Endothelial cell of umbilical vein (primary cell): ENCODE data around the gene ITGAX. TPM values are rescaled to one million over a fixed set of nuclear protein-coding genes. Genes with fewer than 3 reads are reported as not detected.

Experiments used
- BruUV-seq: library from RNA; stranded (reverse); fragments of 400-500 nt; replicated peaks from 2 replicates; lab custom pipeline; 2021; lab: Mats Ljungman, UMichigan
- CTCF ChIA-PET: fragments of 300-600, 350-600 bp; sonication (Branson Sonifier 250); formaldehyde crosslinking; loops from one replicate; lab custom pipeline; 2021; ENCODE audit warnings: antibody characterized with exemption, inconsistent platforms; lab: Charles Lee
- POLR2A ChIA-PET: fragments of 300-600, 350-600 bp; sonication (Branson Sonifier 250); formaldehyde crosslinking; loops from one replicate; lab custom pipeline; 2021; ENCODE audit warnings: antibody characterized with exemption, inconsistent platforms; lab: Charles Lee
- DNase-seq: peaks from one replicate; pipeline ENCODE4 v3.0.0-alpha.2; 2011; ENCODE audit warnings: low read depth, low spot score
- FAIRE-seq: peaks from 2 replicates; lab custom pipeline; 2011; peaks lifted over from hg19 to GRCh38; lab: Jason Lieb, UNC
- H2AFZ ChIP-seq: 2 replicates; pipeline ENCODE4 v1.6.0; 2012; ENCODE audit warnings: low read depth, low read length, control low read depth, inconsistent platforms
- H3K27ac ChIP-seq: 2 replicates; pipeline ENCODE4 v1.5.1; 2011; ENCODE audit warnings: low read depth, mild to moderate bottlenecking, control low read depth, low read length, moderate library complexity; ENCODE audit not compliant: insufficient read depth
- H3K27me3 ChIP-seq, 2 experiments: 2 replicates each; pipeline versions ENCODE4 v1.6.0 to v1.6.1; 2011; ENCODE audit warnings: low read length in 2 of 2, mixed read lengths in 1 of 2; ENCODE audit not compliant: control insufficient read depth in 2 of 2, insufficient read depth in 2 of 2
- H3K36me3 ChIP-seq, 2 experiments: 2 replicates in 1 of 2; 3 replicates in 1 of 2; pipeline ENCODE4 v1.5.1; 2011; ENCODE audit warnings: low read length in 2 of 2, mild to moderate bottlenecking in 1 of 2, moderate library complexity in 1 of 2; ENCODE audit not compliant: control insufficient read depth in 2 of 2, insufficient read depth in 2 of 2; ENCODE audit errors: extremely low read depth in 1 of 2
- H3K4me1 ChIP-seq: 3 replicates; pipeline ENCODE4 v1.5.1; 2011; ENCODE audit warnings: mild to moderate bottlenecking, low read length; ENCODE audit not compliant: control insufficient read depth, insufficient read depth; ENCODE audit errors: extremely low read depth
- H3K4me2 ChIP-seq: 2 replicates; pipeline ENCODE4 v1.6.1; 2011; ENCODE audit warnings: low read length, control low read depth, mixed read lengths; ENCODE audit not compliant: insufficient read depth
- H3K4me3 ChIP-seq, 3 experiments: fragments of 200-600 bp in 1 of 3; sonication (generic), shearing (Covaris generic) in 1 of 3; replicated peaks in 1 of 3; 2 replicates each; pipeline ENCODE4 v1.5.1; 2011 to 2016; ENCODE audit warnings: control low read depth in 3 of 3, low read length in 3 of 3, mild to moderate bottlenecking in 2 of 3, inconsistent platforms in 1 of 3, low read depth in 1 of 3, moderate library complexity in 1 of 3; ENCODE audit not compliant: insufficient read depth in 1 of 3
- H3K79me2 ChIP-seq: 2 replicates; pipeline ENCODE4 v1.6.0; 2012; ENCODE audit warnings: low read length, inconsistent platforms; ENCODE audit not compliant: control insufficient read depth, insufficient read depth
- H3K9ac ChIP-seq: replicated peaks from 2 replicates; pipeline ENCODE3; 2011; ENCODE audit warnings: low read length, control low read depth; ENCODE audit not compliant: insufficient read depth; ENCODE audit errors: extremely low read depth
- H3K9me1 ChIP-seq: replicated peaks from 3 replicates; pipeline ENCODE4 v1.6.0; 2011; ENCODE audit warnings: mild to moderate bottlenecking, low read length; ENCODE audit not compliant: control insufficient read depth, insufficient read depth; ENCODE audit errors: extremely low read depth
- H3K9me3 ChIP-seq: replicated peaks from 2 replicates; pipeline ENCODE4 v1.5.1; 2012; ENCODE audit warnings: low read length, inconsistent platforms; ENCODE audit not compliant: control insufficient read depth, insufficient read depth
- H4K20me1 ChIP-seq: replicated peaks from 2 replicates; pipeline ENCODE3; 2011; ENCODE audit warnings: mild to moderate bottlenecking, low read length; ENCODE audit not compliant: control insufficient read depth, insufficient read depth; ENCODE audit errors: extremely low read depth
- EZH2 ChIP-seq: IDR thresholded peaks from 2 replicates; pipeline ENCODE4 v1.6.1; 2012; ENCODE audit warnings: borderline replicate concordance, low read depth, mild to moderate bottlenecking, moderate library complexity, low read length, inconsistent platforms; ENCODE audit not compliant: severe bottlenecking
- FOS ChIP-seq: IDR thresholded peaks from 2 replicates; pipeline ENCODE4 v1.6.1; 2011; ENCODE audit warnings: mild to moderate bottlenecking, low read length, moderate library complexity, borderline replicate concordance; ENCODE audit not compliant: insufficient read depth
- GATA2 ChIP-seq: IDR thresholded peaks from 2 replicates; pipeline ENCODE4 v1.7.0; 2011; ENCODE audit warnings: low read depth, mild to moderate bottlenecking, moderate library complexity, mixed read lengths, low read length; ENCODE audit not compliant: insufficient read length, insufficient read depth
- JUN ChIP-seq: IDR thresholded peaks from 2 replicates; pipeline ENCODE4 v1.6.1; 2011; ENCODE audit warnings: borderline replicate concordance, low read depth; ENCODE audit not compliant: insufficient read length, insufficient read depth
- MYC ChIP-seq: IDR thresholded peaks from one replicate; pipeline ENCODE4 v1.6.1; 2011; ENCODE audit warnings: mild to moderate bottlenecking, low read depth, low read length
- POLR2A ChIP-seq: IDR thresholded peaks from 2 replicates; pipeline ENCODE4 v1.6.1; 2012; ENCODE audit warnings: low read depth, mild to moderate bottlenecking, control low read depth, low read length
- dilution Hi-C: fragments of 300-500 bp; cut with MboI; formaldehyde crosslinking; loops from one replicate; pipeline ENCODE4 v1.15.0; 2019; ENCODE audit warnings: low sequenced_read_pairs; ENCODE audit not compliant: extremely low pct_ligation_motif_present
- intact Hi-C: fragments of 100-400 bp; cut with micrococcal nuclease; formaldehyde crosslinking; loops from one replicate; pipeline ENCODE4 v1.10.0; 2022
- polyA plus RNA-seq, 4 experiments: library from polyadenylated mRNA; depleted of rRNA in 3 of 4; stranded (reverse) in 3 of 4; unstranded in 1 of 4; fragments of >200 nt; gene quantifications; 2 replicates each; pipeline versions ENCODE4 v1.2.1 to v1.2.3, GENCODE V29; 2011 to 2012; ENCODE audit warnings: missing spikeins in 1 of 4
- total RNA-seq: library from RNA; stranded (reverse); gene quantifications from 2 replicates; pipeline ENCODE4 v1.2.3, GENCODE V29; 2021
- TF ChIP-seq, protein P1 (sequence below): IDR thresholded peaks from 2 replicates; pipeline ENCODE4 v1.6.1; 2011; ENCODE audit not compliant: insufficient read depth, insufficient read length
- TF ChIP-seq, protein P2 (sequence below), 2 donors: IDR thresholded peaks; 1 replicate in 1 of 2; 2 replicates in 1 of 2; pipeline ENCODE4 v1.5.1; 2011; ENCODE audit warnings: low read length in 2 of 2, mild to moderate bottlenecking in 2 of 2, moderate library complexity in 2 of 2, control low read depth in 1 of 2, inconsistent platforms in 1 of 2, low read depth in 1 of 2; ENCODE audit not compliant: insufficient read depth in 1 of 2; ENCODE audit errors: extremely low read depth in 1 of 2

The ITGAX gene
- total and polyA plus RNA-seq, 2 donors (not counting 3 experiments of a cell fraction or from before 2014, with no cell fraction given) = 0.18 to 1.4 TPM

DNA sequence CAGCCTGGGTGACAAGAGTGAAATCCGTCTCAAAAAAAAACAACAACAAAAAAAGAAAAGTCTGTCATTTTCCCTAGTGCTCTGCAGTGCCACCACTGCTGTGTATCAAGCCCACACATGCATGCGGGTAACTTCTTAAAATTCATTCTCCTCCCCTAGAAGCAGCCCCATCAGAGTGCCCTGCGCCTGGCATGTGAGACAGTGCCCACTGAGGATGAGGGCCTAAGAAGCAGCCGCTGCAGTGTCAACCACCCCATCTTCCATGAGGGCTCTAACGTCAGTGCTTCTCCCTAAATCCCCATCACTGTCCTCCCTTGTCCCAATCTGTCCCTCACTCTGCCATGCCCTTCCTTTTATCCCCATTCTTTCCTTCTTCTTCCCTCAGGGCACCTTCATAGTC is 62.9 kb downstream of the ITGAX start:
- FAIRE-seq = no peak
- POLR2A ChIA-PET = no interaction called here
- Histone ChIP-seq H3K36me3 (no peaks in the 10 kb centered on the region), H3K4me3 (no peak overlapping the region), H4K20me1 (no peaks in the 10 kb centered on the region), H3K4me2 (no peak overlapping the region), H3K4me1 (no peaks in the 10 kb centered on the region), H3K27ac (no peak overlapping the region), H3K9me3 (no peaks in the 10 kb centered on the region), H3K9me1 (no peaks in the 10 kb centered on the region), H2AFZ (no peak overlapping the region), H3K9ac (no peak overlapping the region), H3K79me2 (no peaks in the 10 kb centered on the region), H3K27me3 (no peaks in the 10 kb centered on the region)
- TF ChIP-seq EZH2 = no peak
- TF ChIP-seq POLR2A = no peak
- TF ChIP-seq FOS = no peak
- TF ChIP-seq, protein P1, sequence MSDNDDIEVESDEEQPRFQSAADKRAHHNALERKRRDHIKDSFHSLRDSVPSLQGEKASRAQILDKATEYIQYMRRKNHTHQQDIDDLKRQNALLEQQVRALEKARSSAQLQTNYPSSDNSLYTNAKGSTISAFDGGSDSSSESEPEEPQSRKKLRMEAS = no peak
- dilution Hi-C loops = no loop called here
- intact Hi-C loops = no loop called here
- no peak for DNase-seq
- CTCF ChIA-PET = no interaction called here
- BruUV-seq = no TSS peak

DNA sequence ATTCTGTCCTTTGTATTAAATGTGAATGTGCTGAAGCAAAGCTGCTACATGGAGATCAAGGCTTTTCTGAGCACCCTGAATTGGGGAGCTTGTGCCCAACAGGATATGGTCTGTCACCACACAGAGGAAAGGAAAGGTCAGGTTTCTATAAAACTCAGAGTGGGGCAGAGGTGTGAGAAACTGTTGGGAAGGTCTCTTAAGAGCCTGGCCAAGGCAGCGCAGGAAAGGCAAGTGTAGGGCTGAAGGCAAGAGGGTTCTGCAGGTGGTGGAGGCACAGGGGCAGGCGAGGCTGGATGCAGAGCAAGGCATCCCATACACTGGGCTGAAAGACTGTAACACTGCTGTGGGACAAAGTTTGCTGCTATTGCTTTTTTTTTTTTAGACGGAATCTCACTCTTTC is 65.1 kb downstream of the ITGAX start:
- Histone ChIP-seq H3K27me3 (no peaks in the 10 kb centered on the region), H3K4me2 (no peak overlapping the region), H4K20me1 (no peaks in the 10 kb centered on the region), H3K9me3 (no peaks in the 10 kb centered on the region), H3K9me1 (no peaks in the 10 kb centered on the region), H3K27ac (no peak overlapping the region), H3K36me3 (no peaks in the 10 kb centered on the region), H3K4me3 (no peak overlapping the region), H3K9ac (no peak overlapping the region), H2AFZ (no peak overlapping the region), H3K79me2 (no peaks in the 10 kb centered on the region), H3K4me1 (no peaks in the 10 kb centered on the region)
- dilution Hi-C loops (no loop called here), intact Hi-C loops (no loop called here)
- FAIRE-seq = no peak
- CTCF ChIA-PET = interaction anchor here (0.7 kb wide), 1 partner anchor 91 kb away, joined by 3 read pairs; no protein-coding TSS in a partner anchor
- BruUV-seq = no TSS peak
- POLR2A ChIA-PET = interaction anchor here (0.6 kb wide), 1 partner anchor 17 kb away, joined by 3 read pairs; no protein-coding TSS in a partner anchor
- DNase-seq = no peak
- TF ChIP-seq, protein P2, sequence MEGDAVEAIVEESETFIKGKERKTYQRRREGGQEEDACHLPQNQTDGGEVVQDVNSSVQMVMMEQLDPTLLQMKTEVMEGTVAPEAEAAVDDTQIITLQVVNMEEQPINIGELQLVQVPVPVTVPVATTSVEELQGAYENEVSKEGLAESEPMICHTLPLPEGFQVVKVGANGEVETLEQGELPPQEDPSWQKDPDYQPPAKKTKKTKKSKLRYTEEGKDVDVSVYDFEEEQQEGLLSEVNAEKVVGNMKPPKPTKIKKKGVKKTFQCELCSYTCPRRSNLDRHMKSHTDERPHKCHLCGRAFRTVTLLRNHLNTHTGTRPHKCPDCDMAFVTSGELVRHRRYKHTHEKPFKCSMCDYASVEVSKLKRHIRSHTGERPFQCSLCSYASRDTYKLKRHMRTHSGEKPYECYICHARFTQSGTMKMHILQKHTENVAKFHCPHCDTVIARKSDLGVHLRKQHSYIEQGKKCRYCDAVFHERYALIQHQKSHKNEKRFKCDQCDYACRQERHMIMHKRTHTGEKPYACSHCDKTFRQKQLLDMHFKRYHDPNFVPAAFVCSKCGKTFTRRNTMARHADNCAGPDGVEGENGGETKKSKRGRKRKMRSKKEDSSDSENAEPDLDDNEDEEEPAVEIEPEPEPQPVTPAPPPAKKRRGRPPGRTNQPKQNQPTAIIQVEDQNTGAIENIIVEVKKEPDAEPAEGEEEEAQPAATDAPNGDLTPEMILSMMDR (IDR thresholded peaks at IDR 0.05; ENCODE audit: extremely low read depth in 1 of 2, insufficient read depth in 1 of 2, low read depth in 1 of 2, low read length in 2 of 2) = no peak
- no peak for TF ChIP-seq GATA2
- TF ChIP-seq, protein P1 = no peak
- TF ChIP-seq POLR2A = no peak
- TF ChIP-seq JUN = no peak
- TF ChIP-seq FOS = no peak
- TF ChIP-seq MYC = no peak
- no peak for TF ChIP-seq EZH2
